GM12878 (cell line): ENCODE measurements around the gene MAT2B.

Experiments used
- CTCF ChIP-seq, 3 experiments: IDR thresholded peaks in 2 of 3; conservative IDR thresholded peaks in 1 of 3; 2 replicates each; pipeline ENCODE4 v1.5.1; 2011; ENCODE audit warnings: low read depth in 3 of 3, low read length in 3 of 3, mild to moderate bottlenecking in 3 of 3, control low read depth in 2 of 3, moderate library complexity in 2 of 3, inconsistent platforms in 1 of 3, mixed read lengths in 1 of 3; ENCODE audit not compliant: control insufficient read depth in 2 of 3, insufficient read depth in 1 of 3; ENCODE audit errors: extremely low read depth in 1 of 3
- FOXK2 ChIP-seq: fragments of 450-650 bp; IDR thresholded peaks from 2 replicates; pipeline ENCODE4 v1.6.1; 2017; ENCODE audit warnings: mild to moderate bottlenecking, moderate library complexity
- JUND ChIP-seq: IDR thresholded peaks from 2 replicates; pipeline ENCODE4 v1.6.1; 2012; ENCODE audit warnings: low read depth, mild to moderate bottlenecking, low read length, improper control_type of control experiment, moderate library complexity
- NFYA ChIP-seq: IDR thresholded peaks from 2 replicates; pipeline ENCODE4 v1.6.1; 2011; ENCODE audit warnings: low read depth, mild to moderate bottlenecking, low read length, improper control_type of control experiment, borderline replicate concordance
- POLR2A ChIP-seq: IDR thresholded peaks from 2 replicates; pipeline ENCODE4 v1.6.1; 2011; ENCODE audit warnings: low read depth, mild to moderate bottlenecking, low read length
- SMC3 ChIP-seq: IDR thresholded peaks from 2 replicates; pipeline ENCODE4 v1.6.1; 2011; ENCODE audit warnings: low read length, improper control_type of control experiment, borderline replicate concordance
- TAF1 ChIP-seq: IDR thresholded peaks from 2 replicates; pipeline ENCODE4 v1.6.1; 2011; ENCODE audit warnings: mild to moderate bottlenecking, low read depth, low read length, borderline replicate concordance

GRCh38 chr5:163458778-163459385, 46.5 kb upstream of the MAT2B start:
- no peak for TF ChIP-seq TAF1
- no peak for TF ChIP-seq SMC3
- TF ChIP-seq CTCF (IDR thresholded peaks at IDR 0.05 in 2 of 3, conservative IDR thresholded peaks at IDR 0.05 in 1 of 3; ENCODE audit: control insufficient read depth in 2 of 3, extremely low read depth in 1 of 3, insufficient read depth in 1 of 3, low read depth in 3 of 3, low read length in 3 of 3), result no peak
- TF ChIP-seq JUND, result no peak
- no peak for TF ChIP-seq POLR2A
- no peak for TF ChIP-seq NFYA
- no peak for TF ChIP-seq FOXK2
